K562 (cell line): ENCODE results near the gene PAFAH1B1. TPM values are rescaled to one million over a fixed set of nuclear protein-coding genes. Genes with fewer than 3 reads are reported as not detected.

Experiments
- ATAC-seq: fragments of 200-7000 bp; cut with Tn5 transposase; 3 replicates; pipeline ENCODE4 v1.9.1; 2020; ENCODE audit warnings: moderate library complexity
- BruUV-seq: library from RNA; stranded (reverse); fragments of 400-500 nt; replicated peaks from 2 replicates; lab custom pipeline; 2021; lab: Mats Ljungman, UMichigan
- CTCF ChIA-PET: fragments of 300-600 bp; formaldehyde crosslinking; extraction: SDS; loops from one replicate; lab custom pipeline; 2021; ENCODE audit warnings: low intra/inter-chr PET ratio; lab: Yijun Ruan, JAX
- POLR2A ChIA-PET: fragments of 300-600, 350-650 bp; sonication (Branson Sonifier 250); formaldehyde crosslinking; extraction: SDS; loops from one replicate; lab custom pipeline; 2021; ENCODE audit warnings: antibody characterized with exemption, inconsistent platforms; lab: Yijun Ruan, JAX
- DNase-seq, 4 experiments: peaks; one replicate each; pipeline versions ENCODE4 v3.0.0 to v3.0.0-alpha.2; 2011 to 2018; ENCODE audit warnings: low spot score in 3 of 4, mixed read lengths in 3 of 4; ENCODE audit errors: extremely low read depth in 1 of 4
- FAIRE-seq: peaks from 2 replicates; lab custom pipeline; 2011; peaks lifted over from hg19 to GRCh38; lab: Jason Lieb, UNC
- H2AFZ ChIP-seq: 2 replicates; pipeline ENCODE4 v1.6.0; 2011; ENCODE audit warnings: low read depth, low read length, control low read depth, inconsistent platforms
- H3K27ac ChIP-seq: fragments of 200-600 bp; 3 replicates; pipeline ENCODE4 v1.8.0; 2011; ENCODE audit warnings: low read depth, mild to moderate bottlenecking, control low read depth, inconsistent platforms, low read length, moderate library complexity, mixed read lengths; ENCODE audit errors: extremely low read depth
- H3K27me3 ChIP-seq, 2 experiments: fragments of 300-600 bp in 1 of 2; 2 replicates in 1 of 2; 3 replicates in 1 of 2; pipeline versions ENCODE4 v1.6.0 to v1.8.0; 2011; ENCODE audit warnings: inconsistent platforms in 2 of 2, low read length in 2 of 2, mild to moderate bottlenecking in 1 of 2, mixed read lengths in 1 of 2, moderate library complexity in 1 of 2; ENCODE audit not compliant: control insufficient read depth in 2 of 2, insufficient read depth in 2 of 2
- H3K36me3 ChIP-seq: fragments of 300-600 bp; 3 replicates; pipeline ENCODE4 v1.8.0; 2011; ENCODE audit warnings: mild to moderate bottlenecking, low read length, inconsistent platforms; ENCODE audit not compliant: control insufficient read depth, insufficient read depth
- H3K4me1 ChIP-seq, 2 experiments: fragments of 200-600 bp in 1 of 2; replicated peaks in 1 of 2; 2 replicates in 1 of 2; 3 replicates in 1 of 2; pipeline versions ENCODE4 v1.5.1 to v1.8.0; 2011; ENCODE audit warnings: inconsistent platforms in 2 of 2, low read length in 2 of 2, mild to moderate bottlenecking in 1 of 2, mixed read lengths in 1 of 2, moderate library complexity in 1 of 2; ENCODE audit not compliant: control insufficient read depth in 2 of 2, insufficient read depth in 2 of 2
- H3K4me2 ChIP-seq: 2 replicates; pipeline ENCODE4 v1.6.1; 2011; ENCODE audit warnings: low read length, control low read depth, inconsistent platforms, mixed read lengths; ENCODE audit not compliant: insufficient read depth
- H3K4me3 ChIP-seq: fragments of 200-600 bp; sonication (generic), shearing (Covaris generic); 2 replicates; pipeline ENCODE4 v1.5.1; 2016; ENCODE audit warnings: control low read depth, inconsistent platforms
- H3K79me2 ChIP-seq: fragments of 200-600 bp; 3 replicates; pipeline ENCODE4 v1.8.0; 2011; ENCODE audit warnings: low read length, inconsistent platforms; ENCODE audit not compliant: control insufficient read depth, insufficient read depth
- H3K9ac ChIP-seq, 2 experiments: 2 replicates each; pipeline versions ENCODE4 v1.6.0 to v1.6.1; 2011; ENCODE audit warnings: low read depth in 2 of 2, low read length in 2 of 2, control low read depth in 1 of 2, inconsistent platforms in 1 of 2, mild to moderate bottlenecking in 1 of 2, mixed read lengths in 1 of 2; ENCODE audit not compliant: insufficient read depth in 1 of 2
- H3K9me1 ChIP-seq: one replicate; pipeline ENCODE4 v1.6.0; 2011; ENCODE audit warnings: inconsistent platforms, mild to moderate bottlenecking, low read length, moderate library complexity; ENCODE audit not compliant: control insufficient read depth, insufficient read depth
- H3K9me3 ChIP-seq: replicated peaks from 2 replicates; pipeline ENCODE4 v1.5.1; 2011; ENCODE audit warnings: low read depth, low read length, inconsistent platforms; ENCODE audit not compliant: control insufficient read depth, insufficient read depth
- H4K20me1 ChIP-seq: replicated peaks from 2 replicates; pipeline ENCODE4 v1.6.1; 2011; ENCODE audit warnings: low read length, inconsistent platforms, mixed read lengths; ENCODE audit not compliant: control insufficient read depth, insufficient read depth
- ADNP ChIP-seq: fragments of 200-800 bp; sonication (Bioruptor generic); IDR thresholded peaks from 2 replicates; pipeline ENCODE4 v1.6.1; 2016; ENCODE audit warnings: missing genetic modification characterization, missing compliant biosample characterization
- BMI1 ChIP-seq: fragments of 150-350 bp; IDR thresholded peaks from 2 replicates; pipeline ENCODE4 v1.6.1; 2014; ENCODE audit warnings: low read length
- BRD4 ChIP-seq: fragments of 200-600 bp; sonication (generic); IDR thresholded peaks from 2 replicates; pipeline ENCODE4 v1.6.1; 2017; ENCODE audit warnings: inconsistent platforms
- CBX1 ChIP-seq: sonication (generic); IDR thresholded peaks from 2 replicates; pipeline ENCODE4 v1.6.1; 2016; ENCODE audit warnings: antibody characterized with exemption, low read depth, mild to moderate bottlenecking
- ESRRB ChIP-seq: fragments of 250-450 bp; sonication (Bioruptor Pico); IDR thresholded peaks from 2 replicates; pipeline ENCODE4 v1.5.0; 2020; ENCODE audit warnings: mild to moderate bottlenecking, moderate library complexity, borderline replicate concordance
- KDM5B ChIP-seq: fragments of 200-600 bp; sonication (generic); IDR thresholded peaks from 2 replicates; pipeline ENCODE4 v1.6.1; 2012; ENCODE audit warnings: low read depth, mild to moderate bottlenecking, moderate library complexity, low read length, control low read depth, inconsistent platforms; ENCODE audit not compliant: insufficient replicate concordance
- MBD1 ChIP-seq: fragments of 250-450 bp; sonication (Bioruptor Pico); IDR thresholded peaks from 2 replicates; pipeline ENCODE4 v1.8.0; 2022; ENCODE audit warnings: inconsistent platforms
- PCBP2 ChIP-seq: fragments of 200-400 bp; formaldehyde crosslinking; IDR thresholded peaks from 2 replicates; pipeline ENCODE4 v1.6.1; 2018; ENCODE audit warnings: low read length, low read depth, mild to moderate bottlenecking, moderate library complexity; ENCODE audit not compliant: poor library complexity, severe bottlenecking
- RCOR1 ChIP-seq, 2 experiments: IDR thresholded peaks; 2 replicates each; pipeline ENCODE4 v1.6.1; 2012; ENCODE audit warnings: low read depth in 2 of 2, low read length in 2 of 2, borderline replicate concordance in 1 of 2, improper control_type of control experiment in 1 of 2
- SIRT6 ChIP-seq: IDR thresholded peaks from one replicate; pipeline ENCODE4 v1.6.1; 2012; ENCODE audit warnings: low read depth, mild to moderate bottlenecking, control low read depth, inconsistent platforms, low read length, moderate library complexity
- ZEB2 ChIP-seq: fragments of 450-650 bp; IDR thresholded peaks from 2 replicates; pipeline ENCODE4 v1.6.1; 2016
- WGBS: fragments of 100-300 bp; shearing (Covaris generic); methylation state at CpG from one replicate; pipeline ENCODE4 v1.1.6; 2016; ENCODE audit warnings: low coverage, mixed read lengths; ENCODE audit not compliant: insufficient coverage; ENCODE audit errors: missing lambda C conversion rate; 5-methylcytosine and 5-hydroxymethylcytosine counted together
- in situ Hi-C: fragments of 300-500 bp; cut with MboI; formaldehyde crosslinking; loops from 4 replicates; pipeline ENCODE4 v1.15.0; 2018; ENCODE audit warnings: inconsistent platforms, mixed read lengths
- intact Hi-C: fragments of 100-400 bp; cut with micrococcal nuclease; formaldehyde crosslinking; loops from 2 replicates; pipeline ENCODE4 v1.14.2; 2022
- polyA plus RNA-seq, 8 experiments: library from polyadenylated mRNA; depleted of rRNA in 4 of 8; stranded (reverse) in 5 of 8; unstranded in 3 of 8; fragments of >200 nt; fragmentation: Nextera tagmentation in 2 of 8; fragmentation: Illumina TruSeq in 1 of 8; extraction: Ambion mirVana in 2 of 8; extraction: Trizol in 1 of 8; gene quantifications; 2 replicates each; pipeline versions ENCODE4 v1.2.1 to v1.2.3, GENCODE V29; 2011 to 2014; ENCODE audit warnings: inconsistent platforms in 1 of 8, missing spikeins in 1 of 8
- total RNA-seq, 7 experiments: library from RNA; depleted of rRNA in 6 of 7; stranded (reverse); fragments of >200 nt in 6 of 7; fragmentation: Illumina TruSeq in 2 of 7; extraction: Trizol in 2 of 7; gene quantifications; 2 replicates each; pipeline versions ENCODE4 v1.2.1 to v1.2.3, GENCODE V29; 2011 to 2021; ENCODE audit warnings: low replicate concordance in 1 of 7
- TF ChIP-seq, protein P1 (sequence below): fragments of 450-650 bp; IDR thresholded peaks from 2 replicates; pipeline ENCODE4 v1.6.1; 2016; ENCODE audit warnings: borderline replicate concordance

PAFAH1B1 gene
- total and polyA plus RNA-seq, 9 of the 15 experiments (the other 6 are each of a cell fraction or from before 2014, with no cell fraction given), result 23.3 to 66.4 (median 40.2) TPM

- CTCF ChIA-PET, result no interaction called here
- peaks cover 7% of the 10 kb centered on the region in 2 experiments for H3K27me3 ChIP-seq
- POLR2A ChIA-PET, result no interaction called here
- WGBS, result 55% methylated on average over 16 of the region's 18 CpGs
- no TSS peak for BruUV-seq
- H3K4me2 ChIP-seq, result no peak overlapping the region
- no peaks in the 10 kb centered on the region for H4K20me1 ChIP-seq
- no peak overlapping the region for H3K9ac ChIP-seq
- ATAC-seq, result no peak
- no peak overlapping the region for H3K27ac ChIP-seq
- DNase-seq, result no peak
- no peaks in the 10 kb centered on the region for H3K9me1 ChIP-seq
- no peak for TF ChIP-seq ADNP (tag)
- TF ChIP-seq KDM5B, result no peak
- no peak for TF ChIP-seq RCOR1 (IDR thresholded peaks at IDR 0.05; ENCODE audit: borderline replicate concordance in 1 of 2, low read depth in 2 of 2, low read length in 2 of 2)
- TF ChIP-seq ESRRB, result no peak
- H3K79me2 ChIP-seq, result no peaks in the 10 kb centered on the region
- H3K9me3 ChIP-seq, result no peaks in the 10 kb centered on the region
- in situ Hi-C loops (no loop called here), intact Hi-C loops (no loop called here)
- no peak overlapping the region for H2AFZ ChIP-seq
- H3K4me1 ChIP-seq, result no peaks in the 10 kb centered on the region; a peak in 1 of 5 replicates
- no peak overlapping the region for H3K4me3 ChIP-seq
- no peak for FAIRE-seq
- H3K36me3 ChIP-seq, result no peaks in the 10 kb centered on the region
Observed at GRCh38 chr17:2582493-2582892, 11.0 kb upstream of the PAFAH1B1 start.

GRCh38 chr17:2591040-2591640, 2.3 kb upstream of the PAFAH1B1 start:
- peaks cover 8% of the 10 kb centered on the region; the same call in 1 of the 2 replicates for H4K20me1 ChIP-seq
- no peak overlapping the region for H3K27ac ChIP-seq
- intact Hi-C loops, result loop anchor here (10.0 kb wide), 1 partner anchor 84 kb away; no protein-coding TSS in a partner anchor
- peaks cover 0 to 7% of the 10 kb centered on the region in 2 experiments; a peak in 1 of 5 replicates for H3K27me3 ChIP-seq
- H3K4me1 ChIP-seq, result peaks cover 0 to 12% of the 10 kb centered on the region in 2 experiments; a peak in 3 of 5 replicates
- no peak overlapping the region for H2AFZ ChIP-seq
- H3K36me3 ChIP-seq, result no peaks in the 10 kb centered on the region
- peaks cover 23% of the 10 kb centered on the region for H3K79me2 ChIP-seq
- ChIA-PET POLR2A (interaction anchor here (0.6 kb wide), 1 partner anchor 106 kb away, joined by 4 read pairs; no protein-coding TSS in a partner anchor), CTCF (no interaction called here)
- no peak overlapping the region; a peak in 1 of 4 replicates for H3K9ac ChIP-seq
- no TSS peak for BruUV-seq
- no peaks in the 10 kb centered on the region for H3K9me1 ChIP-seq
- DNase-seq (no peak), FAIRE-seq (no peak), ATAC-seq (no peak)
- in situ Hi-C loops, result no loop called here
- no peak overlapping the region for H3K4me3 ChIP-seq
- WGBS, result 81% methylated on average over 8 of the region's 16 CpGs
- no peaks in the 10 kb centered on the region for H3K9me3 ChIP-seq
- no peak overlapping the region for H3K4me2 ChIP-seq
- TF ChIP-seq SIRT6 (no peak), MBD1 (CRISPR knock-in tag) (no peak), BMI1 (no peak), PCBP2 (no peak), ZEB2 (no peak), BRD4 (no peak), CBX1 (no peak), ADNP (tag) (no peak)
- TF ChIP-seq, protein P1, sequence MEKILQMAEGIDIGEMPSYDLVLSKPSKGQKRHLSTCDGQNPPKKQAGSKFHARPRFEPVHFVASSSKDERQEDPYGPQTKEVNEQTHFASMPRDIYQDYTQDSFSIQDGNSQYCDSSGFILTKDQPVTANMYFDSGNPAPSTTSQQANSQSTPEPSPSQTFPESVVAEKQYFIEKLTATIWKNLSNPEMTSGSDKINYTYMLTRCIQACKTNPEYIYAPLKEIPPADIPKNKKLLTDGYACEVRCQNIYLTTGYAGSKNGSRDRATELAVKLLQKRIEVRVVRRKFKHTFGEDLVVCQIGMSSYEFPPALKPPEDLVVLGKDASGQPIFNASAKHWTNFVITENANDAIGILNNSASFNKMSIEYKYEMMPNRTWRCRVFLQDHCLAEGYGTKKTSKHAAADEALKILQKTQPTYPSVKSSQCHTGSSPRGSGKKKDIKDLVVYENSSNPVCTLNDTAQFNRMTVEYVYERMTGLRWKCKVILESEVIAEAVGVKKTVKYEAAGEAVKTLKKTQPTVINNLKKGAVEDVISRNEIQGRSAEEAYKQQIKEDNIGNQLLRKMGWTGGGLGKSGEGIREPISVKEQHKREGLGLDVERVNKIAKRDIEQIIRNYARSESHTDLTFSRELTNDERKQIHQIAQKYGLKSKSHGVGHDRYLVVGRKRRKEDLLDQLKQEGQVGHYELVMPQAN, result no peak
